ENCODE data around the gene ATP10A. TPM values are rescaled to one million over a fixed set of nuclear protein-coding genes. Genes with fewer than 3 reads are reported as not detected.

ATP10A gene
- total and polyA plus RNA-seq, 2 of the 8 experiments (the other 6 are each of a cell fraction or from before 2014, with no cell fraction given) = 2.0 to 2.8 TPM

GRCh38 chr15:25694239-25694584, 168.9 kb downstream of the ATP10A start:
- no peak overlapping the region for H2BK20ac ChIP-seq (ENCODE audit: low read length)
- no peak overlapping the region for H2BK15ac ChIP-seq (ENCODE audit: low read length)
- no peak overlapping the region for H3K14ac ChIP-seq (ENCODE audit: insufficient read length)
- H3K79me2 ChIP-seq (ENCODE audit: control insufficient read depth in 1 of 2, insufficient read depth in 2 of 2, low read length in 2 of 2) = no peaks in the 10 kb centered on the region
- TF ChIP-seq RAD21 (IDR thresholded peaks at IDR 0.05 in 1 of 2, conservative IDR thresholded peaks at IDR 0.05 in 1 of 2; ENCODE audit: low read depth in 2 of 2, low read length in 2 of 2) (0 out of 4 replicates have a peak, but pooled peaks of 1 of the 2 experiments have one; percentile 1), TEAD4 (IDR thresholded peaks at IDR 0.05; ENCODE audit: low read depth, low read length) (no peak)
- POLR2A ChIA-PET (ENCODE audit: partially characterized antibody) = no interaction called here
- no peak overlapping the region for H2BK5ac ChIP-seq (ENCODE audit: low read depth, low read length)
- H2AFZ ChIP-seq (ENCODE audit: low read length) = no peak overlapping the region
- H3K9me3 ChIP-seq (ENCODE audit: insufficient read depth in 2 of 2, low read depth in 1 of 2, low read length in 1 of 2) = no peaks in the 10 kb centered on the region
- H4K20me1 ChIP-seq (replicated peaks in 1 of 2; ENCODE audit: control insufficient read depth in 1 of 2, insufficient read depth in 2 of 2, low read length in 2 of 2) = no peaks in the 10 kb centered on the region
- H3K23ac ChIP-seq (ENCODE audit: insufficient read length) = no peak overlapping the region
- no peak overlapping the region for H3K9ac ChIP-seq (replicated peaks in 1 of 4; ENCODE audit: extremely low read depth in 1 of 4, low read depth in 3 of 4, low read length in 3 of 4)
- H3K18ac ChIP-seq (ENCODE audit: extremely low read depth, low read length) = no peak overlapping the region
- no peak overlapping the region for H3K4ac ChIP-seq (replicated peaks; ENCODE audit: insufficient read length, low read depth, low read length)
- H4K91ac ChIP-seq (replicated peaks; ENCODE audit: insufficient read length, low read length) = no peak overlapping the region
- no peak overlapping the region for H3K27ac ChIP-seq (ENCODE audit: low read depth, low read length)
- peaks cover 0 to 12% (median 5%) of the 10 kb centered on the region in 4 experiments; a peak in 6 of 7 replicates for H3K4me1 ChIP-seq (replicated peaks in 1 of 4; ENCODE audit: control insufficient read depth in 3 of 4, insufficient read depth in 4 of 4, low read length in 3 of 4)
- H3K23me2 ChIP-seq (ENCODE audit: low read depth, low read length) = no peaks in the 10 kb centered on the region
- FAIRE-seq = no peak
- no peak overlapping the region for H2BK120ac ChIP-seq (replicated peaks; ENCODE audit: low read depth, low read length)
- H3K4me2 ChIP-seq (ENCODE audit: insufficient read depth in 1 of 2, low read depth in 2 of 2, low read length in 2 of 2) = no peak overlapping the region
- H2BK12ac ChIP-seq (ENCODE audit: low read depth, low read length) = no peak overlapping the region
- H2AK5ac ChIP-seq (ENCODE audit: low read depth, low read length) = no peak overlapping the region
- 85% methylated on average over 4 of the region's 4 CpGs; no CpG with 5 or more reads in 1 of the 2 experiments for WGBS, 2 experiments (ENCODE audit: extremely low coverage in 1 of 2, insufficient coverage in 1 of 2, insufficient read length in 1 of 2, insufficient replicate concordance in 2 of 2, low coverage in 1 of 2, low lambda C conversion rate in 2 of 2, missing lambda C conversion rate in 1 of 2)
- H4K5ac ChIP-seq (ENCODE audit: insufficient read length, low read depth, low read length) = no peak overlapping the region
- DNase-seq (ENCODE audit: low read depth in 1 of 2, low spot score in 2 of 2) = no peak
- H3K27me3 ChIP-seq (replicated peaks in 1 of 4; ENCODE audit: control insufficient read depth in 3 of 4, extremely low read depth in 1 of 4, insufficient read depth in 3 of 4, low read length in 3 of 4) = no peaks in the 10 kb centered on the region
- no peak overlapping the region for H4K8ac ChIP-seq (ENCODE audit: extremely low read depth, insufficient read depth, low read length)
- no peak overlapping the region for H3K4me3 ChIP-seq (ENCODE audit: extremely low read depth in 1 of 4, insufficient read depth in 2 of 4, low read depth in 3 of 4, low read length in 4 of 4)
- no peak overlapping the region for H3K56ac ChIP-seq (replicated peaks; ENCODE audit: insufficient read length, low read depth, low read length)
- no peaks in the 10 kb centered on the region for H3K36me3 ChIP-seq (ENCODE audit: control insufficient read depth in 2 of 4, insufficient read depth in 4 of 4, low read length in 3 of 4)
- H3K79me1 ChIP-seq (ENCODE audit: low read depth, low read length) = no peaks in the 10 kb centered on the region
- CTCF ChIA-PET (ENCODE audit: partially characterized antibody) = interaction anchor here (0.6 to 4.2 kb wide), 13 partner anchors 9 to 891 kb away, joined by 3 to 26 read pairs (median 4); no protein-coding TSS in a partner anchor

Data from H1 (cell line).